HFF-Myc (cell line): ENCODE results near the gene CUBN.

Source experiments
- DNase-seq: peaks from one replicate; pipeline ENCODE4 v3.0.0-alpha.2; 2011; ENCODE audit warnings: low read depth; ENCODE audit errors: extremely low read depth
- H3K4me3 ChIP-seq: replicated peaks from 2 replicates; pipeline ENCODE4 v1.5.1; 2011; ENCODE audit warnings: low read depth, mild to moderate bottlenecking, control low read depth, low read length
- TF ChIP-seq, protein P1 (sequence below): IDR thresholded peaks from 2 replicates; pipeline ENCODE4 v1.5.1; 2012; ENCODE audit warnings: mild to moderate bottlenecking, low read depth, low read length, control low read depth; ENCODE audit errors: missing control alignments

Gene CUBN

DNA sequence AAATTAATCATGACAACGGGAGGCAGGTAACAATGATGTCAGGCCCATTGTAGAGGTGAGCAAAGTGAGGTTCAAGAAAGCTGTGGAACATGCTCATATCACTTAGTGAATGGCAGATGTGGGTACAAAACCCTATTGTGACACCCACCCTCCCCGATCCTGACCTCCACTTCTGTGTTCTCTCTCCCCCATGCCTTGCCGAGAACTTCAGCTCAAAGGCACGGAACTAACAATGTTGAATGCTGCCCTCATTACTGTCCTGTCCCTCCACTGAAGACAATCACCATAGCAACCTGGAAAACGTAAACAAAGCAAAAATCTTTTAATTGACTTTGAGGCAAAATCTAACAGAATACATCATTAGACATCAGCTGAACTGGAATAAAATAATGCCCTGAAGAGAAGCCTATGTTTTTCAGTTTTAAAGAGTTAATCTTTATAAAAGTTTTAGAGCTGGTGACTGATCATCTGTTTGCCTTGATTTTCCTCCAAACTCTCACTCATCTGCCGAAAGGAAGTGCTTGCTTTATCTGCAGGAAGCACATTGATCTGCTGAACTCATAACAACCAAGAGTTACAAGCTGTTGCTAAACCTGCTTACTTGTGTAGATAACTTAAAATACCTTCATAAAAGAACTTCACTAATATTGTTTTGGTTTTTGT lies 133.6 kb downstream of the CUBN start:
- H3K4me3 ChIP-seq: no peak overlapping the region
- no peak for DNase-seq
- TF ChIP-seq, protein P1, sequence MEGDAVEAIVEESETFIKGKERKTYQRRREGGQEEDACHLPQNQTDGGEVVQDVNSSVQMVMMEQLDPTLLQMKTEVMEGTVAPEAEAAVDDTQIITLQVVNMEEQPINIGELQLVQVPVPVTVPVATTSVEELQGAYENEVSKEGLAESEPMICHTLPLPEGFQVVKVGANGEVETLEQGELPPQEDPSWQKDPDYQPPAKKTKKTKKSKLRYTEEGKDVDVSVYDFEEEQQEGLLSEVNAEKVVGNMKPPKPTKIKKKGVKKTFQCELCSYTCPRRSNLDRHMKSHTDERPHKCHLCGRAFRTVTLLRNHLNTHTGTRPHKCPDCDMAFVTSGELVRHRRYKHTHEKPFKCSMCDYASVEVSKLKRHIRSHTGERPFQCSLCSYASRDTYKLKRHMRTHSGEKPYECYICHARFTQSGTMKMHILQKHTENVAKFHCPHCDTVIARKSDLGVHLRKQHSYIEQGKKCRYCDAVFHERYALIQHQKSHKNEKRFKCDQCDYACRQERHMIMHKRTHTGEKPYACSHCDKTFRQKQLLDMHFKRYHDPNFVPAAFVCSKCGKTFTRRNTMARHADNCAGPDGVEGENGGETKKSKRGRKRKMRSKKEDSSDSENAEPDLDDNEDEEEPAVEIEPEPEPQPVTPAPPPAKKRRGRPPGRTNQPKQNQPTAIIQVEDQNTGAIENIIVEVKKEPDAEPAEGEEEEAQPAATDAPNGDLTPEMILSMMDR: no peak

DNA sequence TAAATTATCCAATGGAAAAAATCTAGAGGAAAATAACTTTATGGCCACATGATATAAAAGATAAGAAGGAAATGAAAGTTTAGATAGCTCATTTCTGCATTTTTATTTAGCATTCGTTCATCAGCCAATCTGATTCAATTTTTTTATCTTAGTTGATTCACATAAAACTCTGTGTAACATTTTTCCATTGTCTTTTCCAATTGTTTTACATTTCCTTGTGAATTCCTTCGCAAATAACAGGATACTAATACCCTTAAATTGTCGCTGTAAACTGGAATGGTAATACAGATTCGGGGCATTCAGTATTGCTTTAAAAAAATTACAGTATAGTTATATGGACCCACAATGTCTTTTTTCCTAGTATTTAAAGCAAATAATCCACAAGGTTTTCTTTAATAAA lies 136.4 kb downstream of the CUBN start:
- DNase-seq: no peak
- TF ChIP-seq, protein P1: no peak
- no peak overlapping the region for H3K4me3 ChIP-seq

DNA sequence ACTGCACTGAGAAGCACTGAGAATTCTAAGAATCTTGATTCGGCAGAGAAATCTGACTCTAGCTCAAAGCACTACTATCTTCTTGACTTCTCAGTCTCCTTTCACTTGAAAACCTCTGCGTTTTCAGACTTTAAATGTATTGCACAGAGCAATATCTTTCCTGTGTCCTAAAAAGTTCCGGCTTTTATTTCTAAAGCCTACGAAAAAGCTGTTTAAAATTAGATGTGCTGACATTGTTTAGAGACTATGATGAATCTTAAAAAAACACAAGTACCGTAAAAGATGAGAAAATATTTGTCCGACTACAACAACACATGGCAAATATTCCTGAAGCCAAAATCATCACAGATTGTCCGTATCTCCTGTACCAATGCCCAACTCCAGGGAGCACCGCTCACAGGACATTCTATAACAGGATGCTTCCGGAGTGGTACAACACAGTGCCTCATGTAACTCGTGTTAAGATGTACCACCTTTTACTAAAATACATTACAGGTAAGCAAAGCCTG lies 136.9 kb downstream of the CUBN start:
- H3K4me3 ChIP-seq: no peak overlapping the region
- no peak for DNase-seq
- TF ChIP-seq, protein P1: no peak

DNA sequence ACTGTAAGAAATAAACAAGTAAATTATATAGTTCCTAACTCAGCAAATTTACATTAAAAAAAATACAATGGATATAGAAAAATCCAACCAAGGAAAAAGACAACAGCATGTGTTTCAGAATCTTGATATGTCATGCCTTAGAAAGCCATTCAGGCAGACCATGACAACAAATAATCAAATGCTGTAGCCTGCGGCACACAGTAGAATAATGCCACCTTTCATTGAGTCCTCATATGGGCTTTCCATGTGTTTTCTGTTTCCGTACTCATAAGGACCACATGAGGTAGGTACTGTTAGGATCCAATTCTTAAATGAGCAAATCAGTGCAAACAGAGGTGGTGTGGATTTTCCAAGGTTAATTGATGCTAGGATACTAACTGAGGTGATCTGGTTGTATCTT lies 138.6 kb downstream of the CUBN start:
- H3K4me3 ChIP-seq: no peak overlapping the region
- DNase-seq: no peak
- TF ChIP-seq, protein P1: no peak

DNA sequence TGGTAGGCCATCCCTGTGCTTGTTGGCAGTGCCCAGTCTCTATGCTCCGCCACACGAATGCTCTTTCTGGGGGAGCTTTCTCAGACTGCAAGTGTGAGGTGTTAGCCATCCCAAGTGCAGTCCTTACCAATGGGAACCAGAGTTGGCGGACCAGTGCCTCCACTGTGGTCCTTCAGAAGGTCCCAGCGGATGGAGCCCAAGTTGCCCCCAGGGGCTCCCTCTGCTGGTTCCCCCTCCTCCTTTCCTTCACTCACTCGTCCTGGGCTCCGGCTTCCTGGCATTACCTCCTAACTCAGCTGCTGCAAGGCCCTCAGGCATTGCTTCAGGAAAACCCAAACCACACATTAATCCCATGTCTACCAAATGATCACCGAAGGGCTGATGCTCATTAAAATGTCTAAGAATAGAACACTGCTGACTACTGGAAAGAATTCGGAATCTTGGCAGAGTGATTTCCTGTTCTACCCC lies 139.8 kb downstream of the CUBN start:
- TF ChIP-seq, protein P1: no peak
- DNase-seq: no peak
- H3K4me3 ChIP-seq: no peak overlapping the region

DNA sequence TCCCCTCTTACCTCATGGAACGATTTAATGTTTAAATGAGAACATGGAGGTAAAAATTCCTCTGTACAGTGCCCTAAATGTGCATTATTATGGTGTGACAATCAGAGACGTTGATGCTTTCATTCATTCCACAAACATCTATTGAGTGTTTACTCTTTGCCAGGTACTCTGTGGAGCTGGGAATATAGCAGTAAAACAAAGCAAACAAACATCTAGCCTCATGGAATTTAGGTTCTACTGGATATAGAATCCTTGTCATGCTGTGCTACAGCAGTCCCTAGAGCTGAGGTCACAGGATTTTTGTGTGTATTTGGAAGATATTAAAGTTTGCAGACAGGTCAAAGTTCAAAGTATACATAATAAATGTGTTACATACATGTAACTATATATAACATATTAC lies 140.7 kb downstream of the CUBN start:
- TF ChIP-seq, protein P1: no peak
- no peak for DNase-seq
- H3K4me3 ChIP-seq: no peak overlapping the region
